CMK (cell line): ENCODE results near the gene NEUROD1.

Source experiments
- DNase-seq: peaks from one replicate; pipeline ENCODE4 v3.0.0-alpha.2; 2010; ENCODE audit warnings: low read depth

NEUROD1 gene

DNA sequence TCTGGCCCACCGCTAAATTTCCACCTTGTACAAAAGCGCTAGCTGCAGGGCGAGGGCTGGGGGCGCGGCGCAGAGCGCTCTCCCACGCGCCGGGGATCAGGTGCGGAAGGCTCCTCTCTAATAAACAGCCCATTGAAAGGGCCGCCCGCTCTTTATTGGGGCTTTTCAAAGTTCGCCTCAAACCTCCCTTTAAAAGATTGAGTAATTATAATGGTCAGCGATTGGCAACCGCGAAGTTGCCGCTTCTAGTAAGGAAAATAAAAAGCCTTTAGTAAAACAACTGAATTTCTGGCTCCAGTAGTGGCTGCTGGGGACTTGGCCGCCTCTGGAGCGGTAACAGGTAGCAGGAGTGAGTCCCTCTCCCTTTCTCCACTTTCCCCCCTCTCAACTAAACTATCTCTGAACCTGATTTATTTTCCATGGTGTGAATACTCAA lies 755 bp downstream of the NEUROD1 start:
- no peak for DNase-seq

DNA sequence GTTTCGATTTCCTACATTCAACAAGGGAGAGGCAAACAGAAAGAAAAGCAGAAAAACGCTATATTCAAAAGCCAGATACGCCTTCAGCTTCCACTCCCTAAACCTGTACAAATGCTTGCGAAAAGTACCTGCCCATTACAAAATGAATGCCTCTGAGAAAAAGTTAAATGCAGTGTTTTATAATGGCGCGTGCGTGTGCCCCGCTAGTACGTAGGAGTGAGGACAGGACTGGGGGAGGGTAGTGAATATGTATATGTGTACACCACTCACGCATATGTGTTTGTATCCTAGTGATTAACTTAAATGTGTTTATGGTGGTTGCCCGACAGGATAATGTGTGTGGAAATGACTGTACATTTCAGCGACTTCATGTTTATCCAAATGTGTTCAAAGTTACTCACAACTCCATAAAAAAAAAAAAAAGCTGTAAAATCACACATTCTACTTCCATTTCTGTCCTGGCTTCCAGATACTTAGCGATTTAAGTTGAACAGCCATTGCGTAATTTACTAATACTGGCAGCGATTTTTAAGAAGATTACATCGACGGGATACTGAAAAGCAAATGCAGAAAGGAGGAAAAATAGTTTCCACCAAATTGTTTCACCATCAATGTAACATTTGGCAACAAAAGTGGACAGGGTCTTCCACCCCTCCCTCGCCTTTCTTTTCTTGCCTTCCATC lies 1.3 kb downstream of the NEUROD1 start:
- DNase-seq: no peak

DNA sequence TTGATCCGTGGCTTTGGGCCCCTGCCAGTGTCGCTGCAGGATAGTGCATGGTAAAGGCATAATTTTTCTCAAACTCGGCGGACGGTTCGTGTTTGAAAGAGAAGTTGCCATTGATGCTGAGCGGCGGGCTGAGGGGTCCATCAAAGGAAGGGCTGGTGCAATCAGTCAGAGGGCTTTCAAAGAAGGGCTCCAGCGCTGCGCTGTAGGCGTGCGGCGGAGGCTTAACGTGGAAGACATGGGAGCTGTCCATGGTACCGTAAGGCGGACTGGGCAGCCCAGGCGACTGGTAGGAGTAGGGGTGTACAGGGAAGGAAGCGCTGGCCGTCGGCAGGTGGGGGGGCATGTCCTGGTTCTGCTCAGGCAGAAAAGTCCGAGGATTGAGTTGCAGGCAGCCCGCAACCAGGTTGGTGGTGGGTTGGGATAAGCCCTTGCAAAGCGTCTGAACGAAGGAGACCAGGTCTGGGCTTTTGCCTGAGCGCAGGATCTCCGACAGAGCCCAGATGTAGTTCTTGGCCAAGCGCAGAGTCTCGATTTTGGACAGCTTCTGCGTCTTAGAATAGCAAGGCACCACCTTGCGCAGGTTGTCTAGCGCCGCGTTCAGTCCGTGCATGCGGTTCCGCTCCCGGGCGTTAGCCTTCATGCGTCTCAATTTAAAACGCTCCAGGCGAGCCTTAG lies 2.3 kb downstream of the NEUROD1 start:
- no peak for DNase-seq

DNA sequence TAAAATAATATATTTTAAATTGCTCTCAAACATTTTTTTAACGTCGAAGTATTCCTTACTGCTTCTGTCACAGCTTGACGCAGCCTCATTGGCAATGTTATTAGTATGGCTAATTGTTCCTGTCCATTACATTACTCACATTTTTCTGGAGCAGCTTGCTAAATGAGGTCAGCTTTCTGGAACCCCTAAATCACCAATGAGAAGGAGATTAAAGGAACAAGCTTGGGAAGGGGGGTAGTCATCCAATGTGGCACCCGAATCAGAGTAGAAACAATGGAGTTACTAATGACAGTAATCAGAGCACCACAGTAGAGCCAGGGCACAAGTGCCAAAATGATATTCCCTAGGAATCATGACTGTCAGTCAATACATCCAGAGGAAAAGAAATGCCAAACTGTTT lies 5.1 kb downstream of the NEUROD1 start:
- DNase-seq: no peak

DNA sequence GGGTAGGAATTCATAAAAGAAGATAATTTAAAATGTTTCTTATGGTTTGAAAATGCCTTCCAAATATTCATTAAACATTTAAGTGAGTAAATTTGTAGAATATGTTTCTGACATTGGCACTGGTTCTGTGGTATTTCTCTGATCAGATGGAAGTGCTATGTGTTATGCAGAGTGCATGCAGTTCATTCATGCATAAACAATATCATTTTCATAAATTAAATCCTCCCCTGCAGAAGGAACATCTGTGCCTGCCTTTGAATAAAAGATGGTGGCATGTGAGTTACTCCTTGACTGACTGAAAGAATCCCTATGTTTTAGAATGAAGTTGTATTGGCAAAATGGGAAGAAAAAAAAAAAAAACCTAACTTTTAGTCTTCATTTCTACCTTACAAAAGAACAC lies 5.9 kb downstream of the NEUROD1 start:
- DNase-seq: no peak

DNA sequence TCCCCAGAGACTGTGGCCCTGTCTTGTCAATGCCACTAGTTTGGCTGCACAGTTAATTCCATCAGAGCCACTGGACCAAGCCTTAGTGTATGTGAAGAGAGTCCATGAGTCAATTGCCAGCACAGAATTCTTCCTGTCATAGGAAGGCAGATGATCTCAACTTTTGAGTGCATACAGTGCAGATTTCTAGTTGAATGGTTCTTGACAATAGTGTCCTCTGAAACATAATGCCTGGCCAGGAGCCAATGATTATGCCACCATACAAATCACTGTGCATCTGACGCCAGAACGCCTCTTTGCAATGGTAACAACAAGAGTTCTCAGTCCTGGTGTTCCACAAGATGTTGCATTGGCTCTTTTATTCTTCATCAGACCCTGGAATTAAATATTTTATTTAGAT lies 7.1 kb downstream of the NEUROD1 start:
- DNase-seq: no peak

DNA sequence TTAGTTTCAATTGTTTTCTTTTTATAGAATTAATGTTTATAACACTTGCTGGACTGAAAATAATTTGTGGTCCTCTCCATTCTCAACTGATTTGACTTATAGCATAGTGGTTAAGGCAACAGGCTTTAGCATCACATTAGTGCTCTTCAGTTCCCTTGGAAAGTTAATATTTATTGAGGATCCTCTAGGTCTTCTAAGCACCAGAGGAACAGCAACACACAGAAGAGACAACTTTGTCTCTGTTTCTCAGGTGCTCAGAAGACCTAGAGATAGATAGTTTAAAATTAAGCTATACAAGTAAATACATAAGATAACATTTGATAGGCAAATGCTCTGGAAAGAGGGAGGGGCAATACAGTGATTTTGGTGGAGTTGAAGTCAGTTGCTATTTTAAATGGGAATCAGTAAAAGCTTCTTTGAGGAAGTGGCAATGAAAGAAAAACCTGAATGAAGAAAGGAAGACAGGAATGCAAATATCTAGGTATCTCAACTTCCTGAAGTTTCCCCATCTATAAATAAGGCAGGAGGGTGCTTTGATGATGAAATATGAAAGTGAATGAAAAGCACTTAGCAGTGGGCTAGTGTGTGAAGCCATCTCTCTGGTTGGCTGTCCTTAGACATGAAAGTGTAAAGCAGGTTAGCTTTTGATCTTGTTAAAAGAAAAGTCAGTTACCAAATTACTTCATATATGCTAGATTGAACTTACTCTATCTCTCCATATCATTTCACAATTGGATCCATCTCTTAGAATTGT lies 7.9 kb downstream of the NEUROD1 start:
- no peak for DNase-seq

DNA sequence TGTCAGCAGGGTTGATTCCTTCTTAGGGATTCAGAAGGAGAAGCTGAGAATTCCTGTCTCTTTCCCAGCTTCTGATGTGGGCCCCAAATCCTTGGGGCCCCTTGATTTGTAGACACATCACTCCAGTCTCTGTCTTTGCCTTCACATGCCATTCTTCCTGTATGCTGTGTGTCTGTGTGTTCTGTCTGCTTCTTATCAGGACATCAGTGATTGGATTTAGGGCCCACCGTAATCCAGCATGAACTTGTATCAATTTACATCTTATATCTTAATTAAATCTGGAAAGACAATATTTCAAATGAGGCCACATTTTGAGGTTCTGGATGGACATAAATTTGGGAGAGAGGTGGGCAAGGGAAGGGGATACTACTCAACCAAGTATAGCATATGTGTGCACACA lies 9.7 kb downstream of the NEUROD1 start:
- DNase-seq: no peak

DNA sequence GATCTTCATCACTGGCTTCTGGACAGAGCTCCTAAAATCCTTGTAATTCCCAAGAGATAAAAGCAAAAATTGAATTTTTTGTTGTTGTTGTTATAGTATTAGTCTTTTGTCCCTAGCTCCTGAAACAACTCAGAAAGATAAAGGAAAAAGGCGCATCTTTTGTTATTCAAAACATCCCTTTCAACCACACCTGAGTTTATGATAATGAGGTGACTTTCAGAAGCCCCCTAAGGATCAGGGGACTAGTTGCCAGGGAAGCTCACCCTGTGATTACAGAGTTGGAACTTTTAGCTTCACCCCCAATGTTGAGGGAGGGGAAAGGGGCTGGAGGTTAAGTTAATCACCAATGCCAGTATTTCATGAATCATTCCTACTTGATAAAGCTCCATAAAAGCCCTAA lies 13.1 kb downstream of the NEUROD1 start:
- DNase-seq: no peak

DNA sequence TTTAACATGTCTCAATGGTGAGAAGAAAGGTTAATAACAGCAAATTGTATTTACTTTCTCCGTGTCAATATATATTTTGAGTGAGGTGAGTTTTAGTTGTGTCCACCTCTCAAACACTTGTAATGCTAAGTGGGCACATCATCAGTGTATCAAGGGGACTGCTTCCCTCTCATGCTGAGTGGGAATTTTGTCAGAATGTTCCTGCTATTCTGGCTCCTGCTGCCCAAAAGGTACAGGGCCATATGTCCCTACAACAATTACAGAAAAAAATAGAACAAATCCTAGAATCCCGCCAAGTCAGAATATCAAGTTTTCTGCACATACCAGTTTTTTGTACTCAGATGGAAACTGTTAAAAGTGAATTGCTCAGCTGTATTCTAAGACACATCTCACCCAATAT lies 18.0 kb downstream of the NEUROD1 start:
- DNase-seq: no peak

DNA sequence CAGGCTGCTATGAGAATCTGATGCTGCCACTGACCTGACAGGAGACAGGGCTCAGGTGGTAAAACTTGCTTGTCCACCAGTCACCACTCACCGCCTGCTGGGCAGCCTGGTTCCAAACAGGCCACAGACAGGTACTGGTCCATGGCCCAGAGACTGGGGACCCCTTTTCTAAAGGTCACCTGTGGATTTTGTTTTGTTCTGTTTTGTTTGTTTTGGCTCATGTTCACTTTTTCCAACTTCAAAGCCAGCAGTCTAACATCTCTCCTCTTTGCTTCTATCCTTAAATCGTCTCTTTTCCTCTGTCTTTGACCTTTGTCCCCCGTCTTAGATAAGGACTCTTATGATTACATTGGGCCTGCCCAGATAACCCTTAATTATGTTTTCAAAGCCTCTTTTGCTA lies 20.1 kb downstream of the NEUROD1 start:
- no peak for DNase-seq

DNA sequence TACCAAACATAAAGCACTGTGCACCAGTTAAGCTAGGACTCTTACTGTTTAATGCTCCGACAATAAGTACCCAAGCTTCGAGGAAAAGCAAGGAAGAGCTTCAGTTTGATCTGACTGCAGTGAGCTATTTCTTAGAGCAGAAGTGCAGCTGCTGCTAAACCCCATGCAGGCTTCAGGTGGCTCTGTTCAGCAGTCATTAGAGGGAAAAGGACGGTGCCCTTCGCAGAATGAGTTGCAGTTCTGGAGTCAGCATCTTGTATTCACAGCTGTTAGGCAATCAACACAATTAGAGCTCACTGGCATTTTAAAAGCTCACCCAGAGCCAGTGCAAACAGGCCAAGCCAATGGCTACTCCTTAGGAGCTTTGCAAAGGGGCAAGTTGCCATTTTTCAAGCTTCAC lies 21.9 kb downstream of the NEUROD1 start:
- no peak for DNase-seq

DNA sequence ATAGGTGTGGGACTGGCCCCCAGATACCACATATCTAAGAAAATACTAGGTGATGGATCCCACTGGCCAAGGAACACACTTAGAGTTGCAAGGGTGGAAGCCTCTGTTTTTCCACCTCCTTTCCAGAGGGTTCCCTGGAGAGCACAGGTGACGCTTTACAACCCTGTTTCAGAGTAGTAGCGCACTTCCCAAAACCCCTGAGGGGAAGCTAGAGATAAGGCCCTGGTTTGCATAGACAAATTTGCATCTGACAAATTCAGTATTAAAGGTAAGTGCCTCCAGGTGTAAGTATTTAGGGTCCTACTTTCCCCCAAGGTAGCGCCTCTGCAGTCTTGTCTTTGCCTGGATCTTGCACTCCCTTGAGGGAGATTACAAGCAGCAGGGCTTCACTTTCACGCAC lies 22.9 kb downstream of the NEUROD1 start:
- DNase-seq: no peak

DNA sequence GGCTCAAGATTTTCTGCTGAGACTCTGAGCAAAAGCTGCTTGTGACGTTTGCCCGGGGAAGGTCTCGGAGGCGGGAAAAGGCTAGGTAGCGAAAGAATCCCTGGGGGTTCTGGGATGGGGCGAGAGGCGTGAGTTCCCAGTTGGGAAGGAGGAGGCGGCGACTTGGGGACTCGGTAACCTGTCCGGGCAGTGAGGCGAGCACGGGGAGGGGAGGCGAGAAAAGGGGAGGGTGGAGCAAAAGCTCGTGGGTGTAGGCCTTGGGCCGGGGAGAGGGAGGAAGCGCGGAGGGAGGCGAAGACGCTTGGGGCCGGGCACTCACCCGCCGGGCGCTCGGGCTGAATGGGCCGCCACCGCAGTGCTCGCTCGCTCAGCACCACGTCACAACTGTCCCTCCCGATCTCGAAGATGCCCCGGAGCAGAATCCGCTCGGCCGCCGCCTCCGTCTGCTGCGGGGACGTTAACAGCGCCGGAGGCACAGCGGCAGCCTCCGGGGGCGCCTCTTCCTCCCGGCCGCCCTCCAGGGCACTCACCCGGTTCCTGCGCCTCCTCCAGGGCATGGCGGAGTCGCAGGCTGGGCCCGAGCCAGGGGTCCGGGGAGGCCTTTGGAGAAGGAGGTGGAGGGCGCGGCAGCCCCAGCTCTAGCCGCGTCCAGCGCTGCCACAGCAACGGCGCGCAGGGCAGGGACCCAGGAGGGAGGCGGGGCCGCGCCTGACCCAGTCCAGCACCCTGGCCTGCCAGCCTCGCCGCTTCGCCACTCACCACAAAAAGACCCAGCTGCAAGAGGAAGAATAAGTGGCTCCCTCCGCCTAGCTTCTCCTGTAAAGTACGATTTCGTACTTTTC lies 23.6 kb downstream of the NEUROD1 start, which contains the start of gene CERKL:
Gene CERKL, minus strand, starts transcription at position 656 of the 842 bp plus-strand sequence. Its CDS starts 99 bp downstream, at position 557.
- no peak for DNase-seq

DNA sequence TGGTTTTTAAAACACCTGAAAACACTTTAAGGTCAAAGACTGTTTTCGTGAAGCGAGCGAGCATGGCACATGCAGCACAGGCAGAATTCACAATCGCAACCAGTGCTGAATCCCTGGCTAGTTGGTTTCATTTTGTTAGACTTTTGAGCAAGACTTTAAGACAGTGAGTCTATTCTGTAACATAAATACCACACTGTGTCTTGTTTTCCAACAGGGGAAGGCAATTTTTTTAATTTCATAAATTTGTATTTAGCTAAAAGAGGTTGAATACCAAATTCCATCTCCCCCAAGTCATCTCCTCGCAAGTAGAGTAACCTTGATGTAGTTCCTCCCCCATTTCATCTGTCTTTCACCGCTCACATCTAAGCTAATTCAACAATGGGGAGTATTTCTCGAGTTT lies 24.8 kb downstream of the NEUROD1 start:
- no peak for DNase-seq

DNA sequence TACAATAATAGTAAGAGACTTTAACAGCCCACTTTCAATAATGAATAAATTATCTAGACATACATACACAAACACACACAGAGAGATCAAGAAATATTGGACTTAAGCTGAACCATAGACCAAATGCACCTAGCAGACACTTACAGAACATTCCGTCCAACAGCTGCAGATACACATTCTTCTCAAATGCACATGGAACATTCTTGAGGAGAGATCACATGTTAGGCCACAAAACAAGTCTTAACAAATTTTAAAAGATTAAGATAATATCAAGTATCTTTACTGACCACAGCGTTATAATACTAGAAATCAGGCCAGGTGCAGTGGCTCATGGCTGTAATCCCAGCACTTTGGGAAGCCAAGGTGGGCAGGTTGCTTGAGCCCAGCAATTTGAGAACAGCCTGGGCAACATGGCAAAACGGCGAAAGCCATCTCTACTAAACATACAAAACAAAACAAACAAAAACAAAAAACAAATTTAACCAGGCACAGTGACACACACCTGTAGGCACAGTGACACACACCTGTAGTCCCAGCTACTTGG lies 30.8 kb downstream of the NEUROD1 start:
- no peak for DNase-seq

DNA sequence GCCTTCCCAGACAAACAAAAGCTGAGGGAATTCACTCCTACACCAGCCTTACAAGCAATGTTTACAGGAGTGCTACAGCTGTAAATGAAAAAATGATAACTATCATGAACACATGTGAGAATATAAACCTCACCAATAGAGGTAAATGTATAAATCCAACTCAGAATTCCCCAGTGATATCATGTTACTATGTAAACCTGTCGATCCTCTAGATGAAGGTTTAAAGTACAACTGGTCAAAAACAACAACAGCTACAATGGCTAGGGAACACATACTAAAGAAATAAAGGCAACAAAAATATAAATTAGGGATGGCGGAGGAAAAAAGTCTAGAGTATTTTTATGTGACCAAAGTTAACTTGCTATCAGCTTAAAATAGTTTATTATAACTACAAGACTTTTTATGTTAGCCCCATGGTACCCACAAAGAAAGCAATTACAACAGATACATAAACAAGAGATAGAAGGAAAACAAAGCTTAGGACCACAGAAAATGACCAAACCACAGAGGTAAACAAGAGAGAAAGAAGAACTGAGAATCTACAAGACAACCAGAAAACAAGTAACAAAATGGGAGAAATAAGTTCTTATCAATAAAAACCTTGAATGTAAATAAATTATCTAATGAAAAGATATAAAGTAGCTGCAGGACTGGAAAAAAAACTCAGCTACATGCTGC lies 31.7 kb downstream of the NEUROD1 start:
- no peak for DNase-seq

DNA sequence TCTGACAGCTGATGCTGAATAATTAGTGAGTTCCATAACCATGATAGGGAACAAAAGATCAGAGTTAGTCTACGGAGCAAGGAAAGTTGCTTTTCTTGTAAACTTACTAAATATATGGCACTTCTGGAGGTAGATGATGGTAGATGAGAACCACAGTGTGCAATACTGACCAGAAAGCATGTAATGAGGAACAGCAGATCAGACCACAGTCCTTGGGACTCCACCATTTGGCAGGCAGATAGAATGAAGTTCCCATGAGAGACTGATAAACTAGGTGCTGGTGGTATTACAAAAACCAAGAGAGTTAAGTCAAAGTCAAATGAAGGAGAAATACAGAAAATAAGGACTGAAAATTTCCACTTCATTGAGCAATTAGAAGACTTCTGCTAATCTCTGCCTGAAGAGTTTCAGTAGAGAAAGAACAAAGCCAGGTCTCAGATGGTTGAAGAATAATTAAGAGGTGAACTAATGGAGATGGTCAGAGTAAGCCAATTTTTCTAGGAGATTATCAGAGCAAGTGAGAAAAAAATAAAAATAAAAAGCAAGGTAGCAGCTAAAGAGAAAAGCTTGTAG lies 33.8 kb downstream of the NEUROD1 start:
- DNase-seq: no peak

DNA sequence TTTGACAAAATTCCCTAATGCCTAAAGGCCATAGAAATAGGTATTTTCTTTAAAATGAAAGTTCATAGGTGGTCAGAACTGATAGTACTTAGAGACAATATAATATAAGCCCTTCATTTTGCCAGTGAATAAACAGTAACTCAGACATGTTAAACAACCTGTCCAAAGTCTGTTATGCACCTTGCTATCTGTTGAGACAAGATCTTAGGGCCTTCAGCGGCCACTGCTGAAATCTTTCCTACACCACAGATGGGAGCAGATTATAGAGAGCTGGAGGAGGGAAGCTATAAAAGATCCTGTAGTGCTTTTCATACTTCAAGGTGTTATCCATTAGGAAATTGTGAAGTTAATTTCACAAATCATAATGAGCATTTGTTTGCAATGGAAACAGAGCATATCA lies 37.2 kb downstream of the NEUROD1 start:
- no peak for DNase-seq

DNA sequence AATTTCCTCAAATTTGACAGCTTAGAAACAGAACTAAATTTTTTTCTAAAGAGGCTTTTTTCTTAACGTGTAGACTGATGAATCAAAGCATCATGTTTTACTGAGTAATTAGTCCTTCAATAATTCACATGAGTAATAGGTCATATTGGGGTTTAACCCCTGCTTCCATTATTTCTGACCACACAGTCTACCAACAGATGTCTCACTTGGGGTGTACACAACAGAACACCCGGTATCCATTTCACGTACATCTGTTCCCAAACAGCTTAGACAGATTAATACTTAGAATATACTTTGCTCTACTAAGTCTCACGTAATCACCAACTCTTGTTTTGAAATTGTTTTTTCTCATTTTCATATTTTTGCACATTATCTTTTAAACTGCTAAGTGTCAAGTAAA lies 38.2 kb downstream of the NEUROD1 start:
- DNase-seq: no peak

DNA sequence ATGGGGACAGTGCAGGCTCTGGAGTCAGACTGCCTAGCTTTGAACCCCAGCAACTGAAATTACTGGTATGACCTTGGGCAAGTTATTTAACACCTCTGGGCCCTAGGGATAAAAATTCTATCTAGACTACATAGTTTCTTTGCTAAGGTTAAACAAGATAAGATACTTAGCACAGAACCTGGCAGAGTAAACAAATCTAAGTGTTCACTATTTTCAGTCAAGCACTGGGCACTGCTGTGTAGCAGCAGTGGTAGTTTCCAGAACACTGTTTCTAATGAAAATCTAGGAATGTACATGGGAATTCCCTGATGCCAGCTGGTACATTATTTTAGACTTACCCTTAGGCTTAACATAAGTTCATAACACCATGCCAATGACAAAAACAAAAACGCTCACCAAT lies 40.6 kb downstream of the NEUROD1 start:
- DNase-seq: no peak
